Measurements from ENCODE around the gene TAX1BP3.

The TAX1BP3 gene

GRCh38 chr17:3688027-3688553, 19.7 kb upstream of the TAX1BP3 start:
- no peak for DNase-seq (ENCODE audit: low spot score)

GRCh38 chr17:3685174-3685573, 16.8 kb upstream of the TAX1BP3 start:
- no peak for DNase-seq (ENCODE audit: low spot score)

GRCh38 chr17:3683054-3683511, 14.7 kb upstream of the TAX1BP3 start:
- DNase-seq (ENCODE audit: low spot score): peak; percentile 37

GRCh38 chr17:3682033-3682432, 13.7 kb upstream of the TAX1BP3 start:
- no peak for DNase-seq (ENCODE audit: low spot score)

GRCh38 chr17:3681565-3681964, 13.2 kb upstream of the TAX1BP3 start:
- DNase-seq (ENCODE audit: low spot score): no peak

GRCh38 chr17:3681057-3681456, 12.7 kb upstream of the TAX1BP3 start:
- no peak for DNase-seq (ENCODE audit: low spot score)

- no peak for DNase-seq (ENCODE audit: low spot score)
These were observed 11.3 kb upstream of the TAX1BP3 start for GRCh38 chr17:3679531-3680126.

GRCh38 chr17:3678821-3679530, 10.6 kb upstream of the TAX1BP3 start:
- DNase-seq (ENCODE audit: low spot score): no peak

GRCh38 chr17:3678095-3678820, 9.9 kb upstream of the TAX1BP3 start:
- DNase-seq (ENCODE audit: low spot score): peak; percentile 35

GRCh38 chr17:3675886-3676285, 7.5 kb upstream of the TAX1BP3 start:
- DNase-seq (ENCODE audit: low spot score): no peak

- no peak for DNase-seq (ENCODE audit: low spot score)
These were observed 4.2 kb upstream of the TAX1BP3 start for GRCh38 chr17:3672571-3672970.

GRCh38 chr17:3669548-3669947, 1.2 kb upstream of the TAX1BP3 start:
- DNase-seq (ENCODE audit: low spot score): no peak

GRCh38 chr17:3669085-3669347, 638 bp upstream of the TAX1BP3 start:
- DNase-seq (ENCODE audit: low spot score): no peak

GRCh38 chr17:3667366-3668278, 756 bp downstream of the TAX1BP3 start:
- DNase-seq (ENCODE audit: low spot score): peak; percentile 94

GRCh38 chr17:3666516-3666915, 1.9 kb downstream of the TAX1BP3 start:
- DNase-seq (ENCODE audit: low spot score): no peak

- no peak for DNase-seq (ENCODE audit: low spot score)
These were observed 2.5 kb downstream of the TAX1BP3 start for GRCh38 chr17:3665834-3666233.

GRCh38 chr17:3663102-3664011, 5.0 kb downstream of the TAX1BP3 start:
- no peak for DNase-seq (ENCODE audit: low spot score)

- DNase-seq (ENCODE audit: low spot score): no peak
These were observed 8.0 kb downstream of the TAX1BP3 start for GRCh38 chr17:3660311-3660891.

GRCh38 chr17:3659541-3660111, 8.8 kb downstream of the TAX1BP3 start:
- DNase-seq (ENCODE audit: low spot score): peak; percentile 66

GRCh38 chr17:3658784-3659449, 9.5 kb downstream of the TAX1BP3 start:
- no peak for DNase-seq (ENCODE audit: low spot score)
